Measurements from ENCODE around the gene LYZ.

- TF ChIP-seq, protein P1, sequence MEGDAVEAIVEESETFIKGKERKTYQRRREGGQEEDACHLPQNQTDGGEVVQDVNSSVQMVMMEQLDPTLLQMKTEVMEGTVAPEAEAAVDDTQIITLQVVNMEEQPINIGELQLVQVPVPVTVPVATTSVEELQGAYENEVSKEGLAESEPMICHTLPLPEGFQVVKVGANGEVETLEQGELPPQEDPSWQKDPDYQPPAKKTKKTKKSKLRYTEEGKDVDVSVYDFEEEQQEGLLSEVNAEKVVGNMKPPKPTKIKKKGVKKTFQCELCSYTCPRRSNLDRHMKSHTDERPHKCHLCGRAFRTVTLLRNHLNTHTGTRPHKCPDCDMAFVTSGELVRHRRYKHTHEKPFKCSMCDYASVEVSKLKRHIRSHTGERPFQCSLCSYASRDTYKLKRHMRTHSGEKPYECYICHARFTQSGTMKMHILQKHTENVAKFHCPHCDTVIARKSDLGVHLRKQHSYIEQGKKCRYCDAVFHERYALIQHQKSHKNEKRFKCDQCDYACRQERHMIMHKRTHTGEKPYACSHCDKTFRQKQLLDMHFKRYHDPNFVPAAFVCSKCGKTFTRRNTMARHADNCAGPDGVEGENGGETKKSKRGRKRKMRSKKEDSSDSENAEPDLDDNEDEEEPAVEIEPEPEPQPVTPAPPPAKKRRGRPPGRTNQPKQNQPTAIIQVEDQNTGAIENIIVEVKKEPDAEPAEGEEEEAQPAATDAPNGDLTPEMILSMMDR (conservative IDR thresholded peaks at IDR 0.05 in 1 of 2, IDR thresholded peaks at IDR 0.05 in 1 of 2; ENCODE audit: low read depth in 1 of 2, low read length in 2 of 2) = no peak
- no peak for TF ChIP-seq EZH2 (IDR thresholded peaks at IDR 0.05; ENCODE audit: low read length, missing control alignments)
These were observed 4.8 kb upstream of the LYZ start for GRCh38 chr12:69343357-69343756.
